SU-DHL-6 (cell line): Measurements from ENCODE around the gene FSD2.

Experiments
- H2AFZ ChIP-seq: fragments of 200-600 bp; sonication (generic); 2 replicates; pipeline ENCODE4 v1.6.1; 2014; ENCODE audit warnings: low read depth, mild to moderate bottlenecking, moderate library complexity, mixed read lengths, antibody characterized with exemption, low read length; ENCODE audit not compliant: severe bottlenecking
- H3F3A ChIP-seq: fragments of 200-600 bp; shearing (Covaris generic); 2 replicates; pipeline ENCODE4 v1.6.0; 2016; ENCODE audit warnings: antibody characterized with exemption, mild to moderate bottlenecking; ENCODE audit not compliant: insufficient read depth
- H3K27ac ChIP-seq: fragments of 200-600 bp; sonication (generic); 2 replicates; pipeline ENCODE4 v1.5.1; 2016; ENCODE audit warnings: low read depth, mild to moderate bottlenecking, low read length, moderate library complexity, mixed read lengths
- H3K27me3 ChIP-seq: fragments of 200-600 bp; sonication (generic), shearing (Covaris generic); 2 replicates; pipeline ENCODE4 v1.6.0; 2014; ENCODE audit warnings: mild to moderate bottlenecking, low read length
- H3K36me3 ChIP-seq: fragments of 200-600 bp; sonication (generic); 2 replicates; pipeline ENCODE4 v1.6.1; 2014; ENCODE audit warnings: mild to moderate bottlenecking, low read length, mixed read lengths
- H3K4me2 ChIP-seq: fragments of 300-600, 200-600 bp; shearing (Covaris generic), sonication (generic); 2 replicates; pipeline ENCODE4 v1.6.0; 2014; ENCODE audit warnings: low read length, low read depth, mild to moderate bottlenecking; ENCODE audit not compliant: poor library complexity, severe bottlenecking
- H3K4me3 ChIP-seq: fragments of 200-600 bp; sonication (generic); 2 replicates; pipeline ENCODE4 v1.5.1; 2014; ENCODE audit warnings: antibody characterized with exemption, low read length, mild to moderate bottlenecking, mixed read lengths; ENCODE audit not compliant: insufficient read depth, poor library complexity, severe bottlenecking
- H3K79me2 ChIP-seq: fragments of 200-600 bp; sonication (generic); 2 replicates; pipeline ENCODE4 v1.6.1; 2014; ENCODE audit warnings: mild to moderate bottlenecking, low read length, moderate library complexity; ENCODE audit not compliant: insufficient read depth
- H3K9ac ChIP-seq: fragments of 200-600 bp; sonication (generic); 2 replicates; pipeline ENCODE4 v1.7.0; 2014; ENCODE audit warnings: mild to moderate bottlenecking, low read length
- H3K9me2 ChIP-seq: fragments of 200-600 bp; sonication (generic); replicated peaks from 2 replicates; pipeline ENCODE4 v1.6.1; 2014; ENCODE audit warnings: low read length; ENCODE audit not compliant: insufficient read depth
- H3K9me3 ChIP-seq: fragments of 200-600 bp; sonication (generic); 2 replicates; pipeline ENCODE4 v1.6.1; 2014; ENCODE audit warnings: low read length, mixed read lengths; ENCODE audit not compliant: insufficient read depth
- H4K20me1 ChIP-seq: fragments of 200-600 bp; sonication (generic); 2 replicates; pipeline ENCODE4 v1.6.1; 2014; ENCODE audit warnings: low read depth, mild to moderate bottlenecking, antibody characterized with exemption, low read length, moderate library complexity, mixed read lengths
- EZH2phosphoT487 ChIP-seq: fragments of 200-600 bp; sonication (generic), shearing (Covaris generic); conservative IDR thresholded peaks from 2 replicates; pipeline ENCODE4 v1.6.1; 2018; ENCODE audit warnings: mild to moderate bottlenecking, antibody characterized with exemption, low read length, moderate library complexity, mixed read lengths
- TF ChIP-seq, protein P1 (sequence below): fragments of 200-600 bp; sonication (generic); IDR thresholded peaks from one replicate; pipeline ENCODE4 v1.5.1; 2017; ENCODE audit warnings: antibody characterized with exemption, mild to moderate bottlenecking, low read length, moderate library complexity; ENCODE audit not compliant: insufficient read depth, poor library complexity, severe bottlenecking

FSD2 gene

DNA sequence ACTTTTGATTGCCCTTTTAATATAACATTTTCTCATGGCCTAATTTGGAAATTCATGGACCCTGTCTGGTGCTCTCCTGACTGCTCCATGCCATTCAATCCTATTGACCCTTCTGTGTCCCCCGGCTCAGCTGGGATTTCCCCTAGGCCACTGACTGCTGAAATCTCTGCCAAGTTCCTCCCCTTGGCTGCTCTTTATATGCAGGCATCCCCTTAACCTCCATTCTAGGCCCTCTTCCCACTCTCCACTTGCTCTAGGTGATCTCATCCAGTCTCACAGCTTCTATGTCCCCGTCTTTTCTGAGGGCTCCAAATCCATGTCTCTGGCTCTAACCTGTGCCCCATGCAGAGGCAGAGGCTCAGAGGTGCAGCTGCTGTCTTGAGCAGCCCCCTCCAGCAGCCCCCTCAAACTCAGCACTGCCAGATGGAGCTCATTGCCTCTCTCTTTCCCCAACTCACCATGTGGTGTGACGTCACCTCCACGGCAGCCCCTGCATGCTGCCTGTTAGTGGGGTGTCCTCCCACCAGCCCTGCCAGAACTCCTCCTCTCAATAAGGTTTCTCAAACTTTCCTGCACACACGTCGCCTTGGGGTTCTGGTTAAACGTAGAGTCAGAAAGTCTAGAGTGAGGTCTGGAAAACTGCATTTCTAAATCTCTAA is 6.6 kb downstream of the FSD2 start:
- H3K4me2 ChIP-seq, result no peak overlapping the region
- no peaks in the 10 kb centered on the region for H3K36me3 ChIP-seq
- no peak overlapping the region for H3K9ac ChIP-seq
- H3K9me3 ChIP-seq, result no peaks in the 10 kb centered on the region
- H3F3A ChIP-seq, result no peaks in the 10 kb centered on the region
- H3K4me3 ChIP-seq, result no peak overlapping the region
- no peaks in the 10 kb centered on the region for H3K79me2 ChIP-seq
- H3K9me2 ChIP-seq, result no peaks in the 10 kb centered on the region
- no peak for TF ChIP-seq EZH2phosphoT487
- TF ChIP-seq, protein P1, sequence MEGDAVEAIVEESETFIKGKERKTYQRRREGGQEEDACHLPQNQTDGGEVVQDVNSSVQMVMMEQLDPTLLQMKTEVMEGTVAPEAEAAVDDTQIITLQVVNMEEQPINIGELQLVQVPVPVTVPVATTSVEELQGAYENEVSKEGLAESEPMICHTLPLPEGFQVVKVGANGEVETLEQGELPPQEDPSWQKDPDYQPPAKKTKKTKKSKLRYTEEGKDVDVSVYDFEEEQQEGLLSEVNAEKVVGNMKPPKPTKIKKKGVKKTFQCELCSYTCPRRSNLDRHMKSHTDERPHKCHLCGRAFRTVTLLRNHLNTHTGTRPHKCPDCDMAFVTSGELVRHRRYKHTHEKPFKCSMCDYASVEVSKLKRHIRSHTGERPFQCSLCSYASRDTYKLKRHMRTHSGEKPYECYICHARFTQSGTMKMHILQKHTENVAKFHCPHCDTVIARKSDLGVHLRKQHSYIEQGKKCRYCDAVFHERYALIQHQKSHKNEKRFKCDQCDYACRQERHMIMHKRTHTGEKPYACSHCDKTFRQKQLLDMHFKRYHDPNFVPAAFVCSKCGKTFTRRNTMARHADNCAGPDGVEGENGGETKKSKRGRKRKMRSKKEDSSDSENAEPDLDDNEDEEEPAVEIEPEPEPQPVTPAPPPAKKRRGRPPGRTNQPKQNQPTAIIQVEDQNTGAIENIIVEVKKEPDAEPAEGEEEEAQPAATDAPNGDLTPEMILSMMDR, result no peak
- no peak overlapping the region for H3K27ac ChIP-seq
- no peaks in the 10 kb centered on the region for H3K27me3 ChIP-seq
- H2AFZ ChIP-seq, result no peak overlapping the region
- H4K20me1 ChIP-seq, result no peaks in the 10 kb centered on the region

DNA sequence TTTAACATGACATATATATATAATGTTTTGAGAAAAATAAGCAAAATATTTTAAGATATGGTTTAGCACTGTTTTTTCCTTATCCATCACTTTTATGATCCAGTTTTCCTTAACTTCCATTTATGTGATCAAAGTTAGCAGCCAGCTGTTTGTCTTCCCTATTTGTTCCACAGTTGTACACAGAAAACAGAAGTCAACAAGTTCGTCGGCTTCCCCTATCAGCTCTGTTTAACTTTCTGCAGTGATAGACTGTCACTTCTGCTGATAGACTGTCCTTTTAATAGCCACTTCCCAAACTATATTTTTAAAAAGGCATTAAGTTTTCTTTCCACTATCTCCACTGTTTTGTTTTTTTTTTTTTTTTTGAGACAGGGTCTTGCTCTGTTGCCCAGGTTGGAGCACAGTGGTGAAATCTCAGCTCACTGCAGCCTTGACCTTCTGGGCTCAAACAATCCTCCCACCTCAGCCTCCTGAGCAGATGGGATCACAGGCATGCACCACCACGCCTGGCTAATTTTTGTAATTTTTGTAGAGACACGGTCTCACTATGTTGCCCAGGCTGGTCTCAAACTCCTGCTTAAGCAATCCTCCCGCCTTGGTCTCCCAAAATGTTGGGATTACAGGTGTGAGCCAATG is 7.2 kb downstream of the FSD2 start:
- H3K79me2 ChIP-seq, result no peaks in the 10 kb centered on the region
- no peaks in the 10 kb centered on the region for H4K20me1 ChIP-seq
- H3K27ac ChIP-seq, result no peak overlapping the region
- H3K9me2 ChIP-seq, result no peaks in the 10 kb centered on the region
- H3K4me3 ChIP-seq, result no peak overlapping the region
- H2AFZ ChIP-seq, result no peak overlapping the region
- no peaks in the 10 kb centered on the region for H3K36me3 ChIP-seq
- peaks cover 5% of the 10 kb centered on the region; the same call in 1 of the 2 replicates for H3K9me3 ChIP-seq
- H3K27me3 ChIP-seq, result no peaks in the 10 kb centered on the region
- H3K9ac ChIP-seq, result no peak overlapping the region
- no peaks in the 10 kb centered on the region for H3F3A ChIP-seq
- TF ChIP-seq, protein P1, result no peak
- no peak for TF ChIP-seq EZH2phosphoT487
- no peak overlapping the region for H3K4me2 ChIP-seq

DNA sequence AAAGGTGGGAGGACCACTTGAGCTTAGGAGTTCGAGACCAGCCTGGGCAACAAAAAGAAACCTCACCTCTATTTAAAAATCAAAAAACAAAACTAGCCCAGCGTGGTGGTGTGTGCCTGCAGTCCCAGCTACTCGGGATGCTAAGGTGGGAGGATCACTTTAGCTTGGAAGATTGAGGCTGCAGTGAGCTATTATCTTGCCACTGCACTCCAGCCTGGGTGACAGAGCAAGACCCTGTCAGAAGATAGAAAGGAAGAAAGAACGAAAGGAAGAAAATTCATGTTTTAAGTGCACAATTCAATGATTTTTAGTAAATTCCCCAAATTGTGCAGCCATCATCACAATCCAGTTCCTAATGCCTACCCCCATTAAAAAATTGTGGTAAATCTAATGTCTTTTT is 7.8 kb downstream of the FSD2 start:
- H2AFZ ChIP-seq, result no peak overlapping the region
- H3K4me2 ChIP-seq, result no peak overlapping the region
- no peak overlapping the region for H3K9ac ChIP-seq
- H3K9me3 ChIP-seq, result peaks cover 5% of the 10 kb centered on the region; the same call in 1 of the 2 replicates
- H3K4me3 ChIP-seq, result no peak overlapping the region
- no peaks in the 10 kb centered on the region for H4K20me1 ChIP-seq
- H3K9me2 ChIP-seq, result no peaks in the 10 kb centered on the region
- no peaks in the 10 kb centered on the region for H3K79me2 ChIP-seq
- no peak for TF ChIP-seq EZH2phosphoT487
- TF ChIP-seq, protein P1, result no peak
- no peak overlapping the region for H3K27ac ChIP-seq
- H3K27me3 ChIP-seq, result no peaks in the 10 kb centered on the region
- no peaks in the 10 kb centered on the region for H3F3A ChIP-seq
- H3K36me3 ChIP-seq, result no peaks in the 10 kb centered on the region
